ENCODE results near the gene PACC1. TPM values are rescaled to one million over a fixed set of nuclear protein-coding genes. Genes with fewer than 3 reads are reported as not detected.

The PACC1 gene
- total RNA-seq, 2 experiments from 2014 or later: 11.4 to 12.1 TPM

DNA sequence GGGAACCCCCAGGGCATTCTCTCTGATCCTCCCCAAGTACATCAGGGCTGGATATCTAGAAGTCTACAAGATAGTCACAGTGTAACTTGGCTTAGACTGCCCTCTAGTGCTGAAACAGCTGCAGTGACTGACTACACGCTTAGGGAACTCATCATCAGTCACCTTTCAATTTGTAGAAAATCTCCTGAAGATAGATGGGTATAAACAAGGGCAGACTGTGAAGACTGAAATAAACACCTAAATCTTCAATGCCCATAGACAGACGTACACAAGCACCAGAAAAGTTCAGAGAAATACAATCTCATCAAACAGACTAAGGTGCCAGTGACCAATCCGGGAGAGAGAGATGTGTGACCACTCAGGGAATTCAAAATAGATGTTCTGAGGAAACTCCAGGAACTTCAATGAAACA lies 46.6 kb downstream of the PACC1 start:
- ChIA-PET CTCF (interaction anchor here (0.6 to 5.0 kb wide), 23 partner anchors 8 to 692 kb away, joined by 3 to 70 read pairs (median 4); partner anchors contain the start of genes DTL and INTS7), POLR2A (interaction anchor here (0.9 to 1.3 kb wide), 2 partner anchors 297 to 332 kb away, joined by 3 to 4 read pairs; partner anchors contain the start of genes DTL and INTS7)
- Mint-ChIP-seq H3K4me1 (peaks cover 2% of the 10 kb centered on the region), H3K27me3 (no peaks in the 10 kb centered on the region), H3K4me3 (no peak overlapping the region), H3K9me3 (no peaks in the 10 kb centered on the region), H3K36me3 (ENCODE audit: low read depth) (peaks cover 59% of the 10 kb centered on the region), H3K27ac (no peak overlapping the region)
- peak; percentile 65 for DNase-seq

DNA sequence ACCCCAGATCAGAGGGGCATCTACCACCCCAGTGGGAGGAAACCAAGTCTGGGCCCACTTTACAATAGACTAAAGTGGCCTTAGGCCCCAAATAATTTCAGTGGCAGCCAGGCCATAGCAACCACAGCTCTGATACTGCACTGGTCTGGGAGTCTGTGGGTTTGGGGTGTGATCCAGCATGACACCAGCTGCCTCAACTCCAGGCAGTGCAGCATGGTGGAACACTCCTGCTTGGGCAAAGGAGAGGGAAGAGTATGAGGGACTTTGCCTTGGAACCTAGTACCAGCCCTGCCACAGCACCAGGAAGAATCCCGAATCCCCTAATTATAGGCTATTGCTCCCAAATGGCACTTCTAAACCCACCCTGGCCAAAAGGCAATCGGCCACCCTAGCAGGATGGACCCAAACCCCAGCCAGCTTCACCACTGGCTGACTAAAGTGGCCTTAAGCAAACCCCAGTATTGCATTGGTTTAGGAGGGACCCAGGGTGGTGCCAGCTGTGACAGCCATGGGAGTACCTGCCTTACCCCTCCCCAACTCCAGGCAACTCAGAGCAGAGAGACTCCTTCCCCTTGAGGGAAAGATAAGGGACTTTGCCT lies 47.1 kb downstream of the PACC1 start:
- H3K36me3 Mint-ChIP-seq (ENCODE audit: low read depth): peaks cover 57% of the 10 kb centered on the region
- DNase-seq: no peak
- POLR2A ChIA-PET: interaction anchor here (1.0 to 1.3 kb wide), 3 partner anchors 24 to 332 kb away, joined by 3 to 4 read pairs (median 3); partner anchors contain the start of genes DTL and INTS7
- no peak overlapping the region for H3K27ac Mint-ChIP-seq
- no peaks in the 10 kb centered on the region for H3K9me3 Mint-ChIP-seq
- H3K27me3 Mint-ChIP-seq: no peaks in the 10 kb centered on the region
- CTCF ChIA-PET: interaction anchor here (0.7 to 5.0 kb wide), 18 partner anchors 9 to 687 kb away, joined by 3 to 70 read pairs (median 6); partner anchors contain the start of genes DTL and INTS7
- peaks cover 2% of the 10 kb centered on the region for H3K4me1 Mint-ChIP-seq
- H3K4me3 Mint-ChIP-seq: no peak overlapping the region

DNA sequence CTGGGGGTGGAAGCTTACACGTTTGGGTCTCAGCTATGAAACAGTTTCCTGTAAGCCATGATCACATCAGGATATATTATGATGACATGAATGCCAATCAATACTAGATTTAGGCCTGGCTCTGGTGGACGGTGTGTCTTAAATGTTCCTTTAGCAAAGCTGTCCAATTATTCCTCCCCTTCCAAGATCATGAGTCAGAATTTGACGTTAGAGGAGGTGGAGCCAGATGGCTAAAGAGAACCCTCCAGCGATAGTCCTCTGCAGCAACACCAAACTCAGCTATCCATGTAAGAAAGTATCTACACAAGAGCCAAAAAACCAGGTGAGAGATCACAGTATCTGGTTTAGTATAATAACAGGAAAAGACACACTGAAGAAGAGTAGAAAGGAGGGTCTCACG lies 47.8 kb downstream of the PACC1 start:
- H3K36me3 Mint-ChIP-seq (ENCODE audit: low read depth): peaks cover 56% of the 10 kb centered on the region
- ChIA-PET POLR2A (interaction anchor here (1.0 to 1.2 kb wide), 2 partner anchors 24 to 81 kb away, joined by 3 read pairs; no protein-coding TSS in a partner anchor), CTCF (interaction anchor here (1.2 to 5.0 kb wide), 11 partner anchors 9 to 686 kb away, joined by 3 to 70 read pairs (median 8); partner anchors contain the start of genes DTL and INTS7)
- H3K4me3 Mint-ChIP-seq: no peak overlapping the region
- no peak overlapping the region for H3K27ac Mint-ChIP-seq
- H3K27me3 Mint-ChIP-seq: no peaks in the 10 kb centered on the region
- H3K4me1 Mint-ChIP-seq: peaks cover 2% of the 10 kb centered on the region
- no peak for DNase-seq
- no peaks in the 10 kb centered on the region for H3K9me3 Mint-ChIP-seq

DNA sequence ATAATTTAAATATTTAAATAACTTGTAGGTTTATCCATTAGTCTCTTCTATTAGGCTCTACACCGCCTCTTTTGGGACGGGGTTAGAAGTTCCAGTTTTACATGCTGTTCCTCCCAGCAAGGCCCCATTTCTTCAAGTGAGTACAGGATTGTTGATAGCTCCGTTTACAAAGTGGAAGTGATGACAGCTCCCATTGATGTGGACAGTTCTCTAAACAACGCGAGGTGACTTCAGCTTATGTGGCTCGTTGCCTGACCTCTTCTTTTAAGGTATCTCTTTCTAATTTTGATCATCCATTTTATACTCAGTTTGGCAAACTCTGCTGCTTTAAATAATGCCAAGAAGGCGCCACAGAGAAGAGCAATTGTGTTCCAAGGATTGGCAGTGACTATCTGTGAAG lies 49.7 kb downstream of the PACC1 start:
- ChIA-PET POLR2A (interaction anchor here (1.3 kb wide), 1 partner anchor 329 kb away, joined by 3 read pairs; the partner anchor contains the start of genes DTL and INTS7), CTCF (interaction anchor here (0.7 to 5.0 kb wide), 10 partner anchors 12 to 667 kb away, joined by 3 to 70 read pairs (median 4); partner anchors contain the start of genes DTL, INTS7 and PACC1)
- H3K27ac Mint-ChIP-seq: no peak overlapping the region
- H3K27me3 Mint-ChIP-seq: no peaks in the 10 kb centered on the region
- no peaks in the 10 kb centered on the region for H3K9me3 Mint-ChIP-seq
- no peak overlapping the region for H3K4me3 Mint-ChIP-seq
- no peak for DNase-seq
- H3K36me3 Mint-ChIP-seq (ENCODE audit: low read depth): peaks cover 55% of the 10 kb centered on the region
- H3K4me1 Mint-ChIP-seq: peaks cover 6% of the 10 kb centered on the region

DNA sequence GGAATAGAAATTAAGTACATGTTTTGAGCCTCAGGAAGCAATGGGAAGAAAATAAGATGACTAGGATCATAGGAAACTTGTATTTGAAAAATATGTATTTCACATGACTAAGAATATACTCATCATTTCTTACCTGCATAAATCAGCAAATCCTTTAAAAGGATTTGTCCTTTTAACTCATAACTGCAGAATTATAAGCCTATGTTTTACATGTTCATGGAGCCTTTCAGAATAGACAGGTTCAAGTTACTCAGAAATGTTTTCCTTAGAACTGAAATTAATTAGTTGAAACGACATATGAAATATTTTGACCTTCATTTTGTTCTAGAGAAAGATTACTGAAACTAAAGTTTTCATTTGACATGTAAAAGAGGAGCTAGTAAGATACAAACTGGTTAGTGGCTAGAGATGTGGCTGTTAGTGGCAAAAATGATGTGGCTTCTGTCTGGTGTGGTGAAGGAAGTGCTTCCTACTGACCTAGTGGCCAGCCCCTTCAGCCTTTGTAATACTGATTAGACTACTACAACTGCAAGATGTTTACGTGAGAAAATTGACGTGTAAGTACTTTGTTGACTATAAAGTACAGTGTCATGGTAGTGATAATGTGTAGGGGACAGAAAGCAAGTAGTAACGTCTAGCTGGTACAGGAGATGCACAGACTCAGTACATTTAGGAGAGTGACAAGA lies 54.7 kb downstream of the PACC1 start:
- ChIA-PET POLR2A (interaction anchor here (1.0 to 1.4 kb wide), 2 partner anchors 322 to 324 kb away, joined by 4 read pairs; partner anchors contain the start of genes DTL and INTS7), CTCF (interaction anchor here (1.1 to 2.0 kb wide), 4 partner anchors 9 to 324 kb away, joined by 4 to 7 read pairs (median 5); partner anchors contain the start of genes DTL and INTS7)
- Mint-ChIP-seq H3K36me3 (ENCODE audit: low read depth) (peaks cover 51% of the 10 kb centered on the region), H3K27me3 (no peaks in the 10 kb centered on the region), H3K4me3 (no peak overlapping the region), H3K27ac (peak overlapping the region; percentile 47), H3K4me1 (peaks cover 11% of the 10 kb centered on the region), H3K9me3 (no peaks in the 10 kb centered on the region)
- no peak for DNase-seq

DNA sequence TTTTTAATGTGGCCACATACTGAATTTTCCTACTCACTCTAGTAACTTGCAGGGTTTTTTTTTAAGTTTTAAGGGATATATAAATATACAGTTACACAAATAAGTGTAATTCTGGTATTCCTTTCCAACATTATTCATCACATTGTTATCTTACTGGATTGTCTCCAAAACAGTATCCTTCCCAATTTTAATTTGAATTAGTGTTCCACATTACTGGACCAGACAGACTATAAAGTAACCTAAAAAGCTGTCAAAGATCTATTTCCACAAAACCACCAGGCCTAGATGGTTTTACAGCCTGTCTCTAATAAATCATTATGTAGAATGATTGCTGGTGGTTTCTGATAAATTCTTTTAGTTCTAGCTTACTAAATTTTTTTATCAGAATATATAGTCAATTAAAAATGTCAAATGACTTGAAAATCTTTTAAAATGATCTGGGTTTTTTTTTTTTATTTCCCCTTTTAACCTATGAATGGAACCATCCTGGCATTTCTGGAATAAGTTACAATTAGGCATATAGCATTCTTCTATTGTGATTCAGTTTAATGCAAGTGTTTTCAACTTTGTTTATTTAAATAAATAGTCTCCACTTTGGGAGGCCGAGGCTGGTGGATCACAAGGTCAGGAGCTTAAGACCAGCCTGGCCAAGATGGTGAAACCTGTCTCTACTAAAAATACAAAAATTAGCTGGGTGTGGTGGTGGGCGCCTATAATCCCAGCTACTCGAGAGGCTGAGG lies 59.3 kb downstream of the PACC1 start:
- H3K36me3 Mint-ChIP-seq (ENCODE audit: low read depth): peaks cover 48% of the 10 kb centered on the region
- POLR2A ChIA-PET: interaction anchor here (1.2 kb wide), 1 partner anchor 69 kb away, joined by 3 read pairs; no protein-coding TSS in a partner anchor
- no peak for DNase-seq
- no peaks in the 10 kb centered on the region for H3K27me3 Mint-ChIP-seq
- H3K4me3 Mint-ChIP-seq: no peak overlapping the region
- CTCF ChIA-PET: interaction anchor here (0.8 to 1.5 kb wide), 3 partner anchors 10 to 284 kb away, joined by 3 to 5 read pairs (median 3); no protein-coding TSS in a partner anchor
- no peak overlapping the region for H3K27ac Mint-ChIP-seq
- no peaks in the 10 kb centered on the region for H3K9me3 Mint-ChIP-seq
- H3K4me1 Mint-ChIP-seq: peaks cover 10% of the 10 kb centered on the region

DNA sequence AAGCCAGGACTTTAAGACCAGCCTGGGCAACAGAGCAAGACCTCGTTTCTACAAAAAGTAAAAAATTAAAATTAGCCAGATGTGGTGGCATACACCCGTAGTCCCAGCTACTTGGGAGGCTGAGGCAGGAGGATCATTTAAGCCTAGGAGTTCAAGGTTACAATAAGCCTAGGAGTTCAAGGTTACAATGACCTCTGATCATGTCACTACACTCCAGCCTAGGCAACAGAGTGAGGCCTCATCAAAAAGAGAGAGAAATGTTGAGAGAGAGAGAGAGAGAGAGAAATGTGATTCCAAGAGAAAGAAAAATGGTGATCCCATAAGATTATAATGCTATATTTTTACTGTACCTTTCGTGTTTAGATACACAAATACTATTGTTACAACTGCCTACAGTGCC lies 60.2 kb downstream of the PACC1 start:
- Mint-ChIP-seq H3K27ac (no peak overlapping the region), H3K9me3 (no peaks in the 10 kb centered on the region), H3K36me3 (ENCODE audit: low read depth) (peaks cover 43% of the 10 kb centered on the region), H3K4me1 (peaks cover 2% of the 10 kb centered on the region), H3K27me3 (no peaks in the 10 kb centered on the region), H3K4me3 (no peak overlapping the region)
- POLR2A ChIA-PET: no interaction called here
- CTCF ChIA-PET: interaction anchor here (1.0 kb wide), 1 partner anchor 14 kb away, joined by 3 read pairs; no protein-coding TSS in a partner anchor
- no peak for DNase-seq

DNA sequence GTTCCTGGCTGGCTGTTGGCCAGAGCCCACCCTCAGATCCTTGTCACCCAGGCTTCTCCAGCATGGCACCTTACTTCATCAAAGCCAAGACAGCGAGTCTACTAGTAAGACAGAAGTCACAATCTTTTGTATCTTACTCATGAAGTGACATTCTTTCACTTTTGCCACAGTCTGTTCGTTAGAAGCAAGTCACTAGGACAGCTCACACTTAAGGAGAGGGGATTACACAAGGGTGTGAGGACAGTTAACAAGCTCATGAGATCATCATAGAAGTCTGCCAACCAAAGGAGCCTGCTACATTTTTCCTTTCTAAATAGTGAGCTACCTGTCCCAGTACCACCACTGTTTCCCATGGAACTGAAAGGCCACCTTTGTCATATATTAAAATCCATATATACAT lies 61.5 kb downstream of the PACC1 start:
- no peaks in the 10 kb centered on the region for H3K9me3 Mint-ChIP-seq
- CTCF ChIA-PET: interaction anchor here (1.1 to 1.4 kb wide), 3 partner anchors 13 to 318 kb away, joined by 3 read pairs; partner anchors contain the start of genes DTL and INTS7
- no peak for DNase-seq
- H3K27me3 Mint-ChIP-seq: no peaks in the 10 kb centered on the region
- no peaks in the 10 kb centered on the region for H3K4me1 Mint-ChIP-seq
- H3K27ac Mint-ChIP-seq: no peak overlapping the region
- H3K36me3 Mint-ChIP-seq (ENCODE audit: low read depth): peaks cover 36% of the 10 kb centered on the region
- POLR2A ChIA-PET: interaction anchor here (2.2 kb wide), 1 partner anchor 318 kb away, joined by 7 read pairs; the partner anchor contains the start of genes DTL and INTS7
- H3K4me3 Mint-ChIP-seq: no peak overlapping the region

DNA sequence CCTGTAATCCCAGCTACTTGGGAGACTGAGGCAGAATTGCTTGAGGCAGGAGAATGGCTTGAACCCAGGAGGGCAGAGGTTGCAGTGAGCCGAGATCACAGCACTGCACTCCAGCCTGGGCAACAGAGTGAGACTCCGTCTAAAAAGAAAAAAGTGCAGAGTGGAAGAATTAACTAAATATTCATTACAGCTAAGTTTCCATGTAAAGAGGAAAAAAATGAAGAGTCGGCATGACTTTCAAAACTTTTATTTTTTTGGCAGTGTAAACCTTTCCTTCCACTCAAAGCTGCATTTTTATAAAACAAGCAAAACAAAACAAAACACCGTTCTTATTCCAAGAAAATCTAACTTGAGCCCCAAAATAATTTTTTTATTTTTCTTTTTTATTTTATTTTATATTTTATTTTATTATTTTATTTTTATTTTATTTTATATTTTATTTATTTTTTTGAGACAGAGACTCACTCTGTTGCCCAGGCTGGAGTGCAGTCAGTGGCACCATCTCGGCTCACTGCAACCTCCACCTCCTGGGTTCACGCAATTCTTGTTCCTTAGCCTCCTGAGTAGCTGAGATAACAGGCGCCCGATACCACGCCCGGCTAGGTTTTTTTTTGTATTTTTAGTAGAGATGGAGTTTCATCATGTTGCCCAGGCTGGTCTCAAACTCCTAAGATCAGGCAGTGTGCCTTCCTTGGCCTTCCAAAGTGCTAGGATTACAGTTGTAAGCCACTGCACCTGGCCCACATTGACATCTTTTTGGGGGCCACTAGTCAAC lies 62.9 kb downstream of the PACC1 start:
- Mint-ChIP-seq H3K36me3 (ENCODE audit: low read depth) (peaks cover 35% of the 10 kb centered on the region), H3K9me3 (no peaks in the 10 kb centered on the region), H3K27me3 (no peaks in the 10 kb centered on the region), H3K4me3 (no peak overlapping the region), H3K27ac (no peak overlapping the region), H3K4me1 (no peaks in the 10 kb centered on the region)
- no peak for DNase-seq
- ChIA-PET CTCF (interaction anchor here (0.8 to 1.5 kb wide), 3 partner anchors 8 to 281 kb away, joined by 3 to 4 read pairs (median 3); no protein-coding TSS in a partner anchor), POLR2A (interaction anchor here (2.2 kb wide), 1 partner anchor 316 kb away, joined by 7 read pairs; the partner anchor contains the start of genes DTL and INTS7)

DNA sequence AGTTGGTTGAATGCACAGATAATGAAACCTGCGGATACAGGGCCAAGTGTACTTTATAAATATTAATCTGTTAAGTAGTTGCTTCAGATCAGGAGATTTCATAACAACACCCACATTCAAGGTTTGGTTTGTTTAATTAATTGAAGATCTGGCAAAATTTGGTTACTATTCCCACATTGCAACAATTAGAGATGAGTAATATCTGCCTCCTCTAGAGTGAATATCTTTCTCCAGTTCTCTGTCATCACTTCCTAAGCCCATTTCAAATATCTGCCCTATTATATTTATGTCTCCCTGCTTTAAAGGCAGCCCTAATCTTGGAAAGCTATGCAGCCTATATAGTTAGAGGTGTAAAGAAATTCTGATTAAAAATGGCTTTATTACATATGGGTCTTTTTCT lies 68.1 kb downstream of the PACC1 start:
- ChIA-PET CTCF (no interaction called here), POLR2A (no interaction called here)
- Mint-ChIP-seq H3K27ac (no peak overlapping the region), H3K4me3 (no peak overlapping the region), H3K9me3 (no peaks in the 10 kb centered on the region), H3K36me3 (ENCODE audit: low read depth) (peaks cover 33% of the 10 kb centered on the region), H3K27me3 (no peaks in the 10 kb centered on the region), H3K4me1 (no peaks in the 10 kb centered on the region)
- DNase-seq: no peak

DNA sequence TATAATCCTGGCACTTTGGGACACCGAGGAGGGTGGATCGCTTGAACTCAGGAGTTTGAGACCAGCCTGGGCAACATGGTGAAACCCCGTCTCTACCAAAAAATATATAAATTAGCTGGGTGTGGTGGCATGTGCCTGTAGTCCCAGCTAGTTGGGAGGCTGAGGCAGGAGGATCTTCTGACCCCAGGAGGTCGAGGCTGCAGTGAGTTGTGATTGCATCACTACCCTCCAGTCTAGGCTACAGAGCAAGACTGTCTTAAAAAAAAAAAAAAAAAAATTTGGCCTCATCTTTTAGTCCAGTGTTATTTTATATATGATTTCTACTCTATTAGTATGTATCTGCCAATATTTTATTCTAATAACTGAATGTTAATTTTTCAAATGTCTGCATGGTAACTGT lies 69.8 kb downstream of the PACC1 start:
- Mint-ChIP-seq H3K36me3 (ENCODE audit: low read depth) (peaks cover 33% of the 10 kb centered on the region), H3K4me3 (no peak overlapping the region), H3K27me3 (no peaks in the 10 kb centered on the region), H3K27ac (no peak overlapping the region), H3K9me3 (no peaks in the 10 kb centered on the region), H3K4me1 (no peaks in the 10 kb centered on the region)
- ChIA-PET POLR2A (no interaction called here), CTCF (interaction anchor here (1.2 kb wide), 2 partner anchors 23 to 111 kb away, joined by 4 to 5 read pairs; no protein-coding TSS in a partner anchor)
- DNase-seq: no peak

DNA sequence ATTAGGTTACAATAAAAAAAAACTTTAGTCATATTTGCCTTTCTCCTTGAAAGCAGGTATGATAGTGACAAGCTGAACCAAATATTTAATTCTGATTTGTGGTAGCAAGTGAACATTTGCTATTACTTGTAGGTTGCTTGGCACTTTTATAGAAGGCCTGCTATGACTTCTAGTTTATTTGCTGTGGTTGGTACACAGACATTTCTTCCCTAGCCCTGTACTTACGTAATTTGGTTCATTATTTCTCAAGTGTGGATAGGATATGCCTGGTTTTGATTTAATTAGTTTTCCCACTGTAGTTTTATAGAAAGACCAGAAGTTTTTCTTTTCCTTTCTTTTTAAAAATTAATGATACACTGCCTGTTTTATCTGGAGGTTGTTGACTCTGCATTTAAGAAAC lies 73.6 kb downstream of the PACC1 start:
- H3K4me1 Mint-ChIP-seq: no peaks in the 10 kb centered on the region

More for the DNA sequence above, 73.6 kb downstream of the PACC1 start:
- POLR2A ChIA-PET: no interaction called here
- CTCF ChIA-PET: interaction anchor here (0.7 to 1.4 kb wide), 3 partner anchors 115 to 278 kb away, joined by 3 to 6 read pairs (median 4); no protein-coding TSS in a partner anchor
- Mint-ChIP-seq H3K27ac (no peak overlapping the region), H3K36me3 (ENCODE audit: low read depth) (peaks cover 28% of the 10 kb centered on the region), H3K27me3 (no peaks in the 10 kb centered on the region), H3K4me3 (no peak overlapping the region), H3K9me3 (no peaks in the 10 kb centered on the region)
- no peak for DNase-seq

Measured in activated CD4-positive, alpha-beta memory T cell treated with anti-CD3 and anti-CD28 coated beads, Interleukin-2, amount 10 ng/mL, durations not matched to agents 7 days and 5 days (primary cell).